Activated T-cell treated with anti-CD3 and anti-CD28 coated beads for 48 hours (primary cell): ENCODE data around the gene THAP7.

Experiments used
- DNase-seq: peaks from one replicate; pipeline ENCODE4 v3.0.0-alpha.2; 2020; ENCODE audit warnings: low read depth

Gene THAP7

GRCh38 chr22:20964090-20964798 lies 37.7 kb downstream of the THAP7 start:
- DNase-seq = no peak

- no peak for DNase-seq
Observed at GRCh38 chr22:20963201-20964052, 38.5 kb downstream of the THAP7 start.

DNA sequence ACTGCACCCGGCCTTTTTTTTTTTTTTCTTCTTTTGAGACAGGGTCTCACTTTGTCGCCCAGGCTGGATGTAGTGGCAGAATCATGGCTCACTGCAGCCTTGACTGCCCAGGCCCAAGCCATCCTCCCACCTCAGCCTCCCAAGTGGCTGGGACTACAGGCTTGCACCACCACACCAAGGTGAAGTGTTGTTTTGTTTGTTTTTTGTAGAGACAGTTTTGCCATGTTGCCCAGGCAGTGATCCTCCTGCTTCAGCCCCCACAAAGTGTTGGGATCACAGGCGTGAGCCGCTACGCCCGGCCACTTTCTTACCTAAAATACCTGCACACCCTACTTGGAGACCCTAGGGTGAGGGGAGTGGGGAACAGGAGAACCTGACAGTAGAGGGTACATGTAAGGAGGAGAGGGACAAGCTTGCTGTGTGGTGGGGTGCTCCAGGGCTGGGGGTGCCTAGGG lies 39.4 kb downstream of the THAP7 start:
- no peak for DNase-seq

GRCh38 chr22:20960609-20961008 lies 41.3 kb downstream of the THAP7 start:
- no peak for DNase-seq

DNA sequence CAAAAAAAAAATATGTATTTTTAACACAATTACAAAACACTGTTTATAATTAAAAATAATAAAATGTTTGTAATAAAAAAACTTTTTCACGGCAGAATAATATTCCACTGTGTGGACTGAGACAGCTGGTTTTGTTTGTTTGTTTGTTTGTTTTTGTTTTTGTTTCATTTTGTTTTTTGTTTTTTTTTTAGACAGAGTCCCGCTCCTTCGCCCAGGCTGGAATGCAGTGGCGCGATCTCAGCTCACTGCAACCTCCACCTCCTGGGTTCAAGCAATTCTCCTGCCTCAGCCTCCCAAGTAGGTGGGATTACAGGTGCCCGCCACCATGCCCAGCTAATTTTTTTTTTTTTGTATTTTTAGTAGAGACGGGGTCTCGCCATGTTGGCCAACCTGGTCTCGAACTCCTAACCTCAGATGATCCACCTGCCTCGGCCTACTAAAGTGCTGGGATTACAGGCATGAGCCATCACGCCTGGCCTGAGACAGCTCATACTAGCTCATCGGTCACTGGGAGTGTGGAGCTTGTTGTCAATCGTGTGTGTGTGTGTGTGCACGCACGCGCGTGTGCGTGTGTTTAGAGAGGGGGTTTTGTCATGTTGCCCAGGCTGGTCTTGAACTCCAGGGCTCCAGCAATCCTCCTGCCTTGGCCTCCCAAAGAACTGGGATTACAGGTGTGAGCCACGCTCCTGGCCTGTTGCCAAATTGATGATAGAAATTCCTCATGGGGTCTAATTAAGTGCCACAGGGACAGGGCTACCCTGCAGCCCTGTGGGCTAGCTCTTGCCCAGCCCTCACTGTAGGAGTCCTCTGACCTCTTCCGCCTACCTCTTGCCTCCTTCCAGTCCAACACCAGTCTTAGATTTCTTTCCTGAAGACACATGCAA lies 42.1 kb downstream of the THAP7 start:
- no peak for DNase-seq

GRCh38 chr22:20957683-20958431 lies 44.1 kb downstream of the THAP7 start:
- no peak for DNase-seq

- DNase-seq = no peak
Observed at GRCh38 chr22:20957102-20957682, 44.7 kb downstream of the THAP7 start.

DNA sequence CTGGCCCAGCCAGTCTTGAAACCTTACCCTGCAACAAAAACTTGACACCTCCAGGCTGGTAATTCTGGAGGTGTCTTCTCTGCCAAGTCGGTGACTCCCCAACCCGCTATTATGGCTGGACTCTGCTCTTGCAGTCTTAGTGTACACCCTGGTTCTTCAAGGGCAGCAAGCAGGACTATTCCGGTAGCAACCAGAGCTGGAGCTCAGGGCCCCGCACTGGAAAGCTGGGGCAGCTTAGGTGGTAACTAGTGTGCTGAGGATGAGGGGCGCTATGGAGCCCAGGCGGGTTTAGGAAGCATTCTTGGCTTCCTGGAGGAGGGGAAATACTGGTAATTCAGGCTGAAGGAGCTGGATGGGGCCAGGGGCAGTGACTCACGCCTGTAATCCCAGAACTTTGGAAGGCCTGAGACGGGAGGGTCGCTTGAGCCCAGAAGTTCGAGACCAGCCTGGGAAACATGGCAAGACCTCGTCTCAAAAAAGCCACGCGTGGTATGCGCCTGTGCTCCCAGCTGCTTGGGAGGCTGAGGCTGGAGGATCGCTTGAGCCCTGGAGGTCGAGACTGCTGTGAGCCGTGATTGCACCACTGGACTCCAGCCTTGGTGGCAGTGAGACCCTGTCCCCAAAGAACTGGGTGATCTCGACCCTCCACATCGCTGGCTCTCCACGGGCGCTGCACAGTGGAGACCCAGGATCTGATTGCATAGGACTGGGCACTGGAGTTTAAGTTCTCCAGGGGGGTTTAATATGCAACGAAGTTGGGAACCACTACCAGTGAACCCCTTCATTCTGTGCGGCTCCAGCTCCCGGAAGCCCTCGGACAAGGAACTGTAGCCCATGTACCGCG lies 45.4 kb downstream of the THAP7 start:
- DNase-seq = no peak

DNA sequence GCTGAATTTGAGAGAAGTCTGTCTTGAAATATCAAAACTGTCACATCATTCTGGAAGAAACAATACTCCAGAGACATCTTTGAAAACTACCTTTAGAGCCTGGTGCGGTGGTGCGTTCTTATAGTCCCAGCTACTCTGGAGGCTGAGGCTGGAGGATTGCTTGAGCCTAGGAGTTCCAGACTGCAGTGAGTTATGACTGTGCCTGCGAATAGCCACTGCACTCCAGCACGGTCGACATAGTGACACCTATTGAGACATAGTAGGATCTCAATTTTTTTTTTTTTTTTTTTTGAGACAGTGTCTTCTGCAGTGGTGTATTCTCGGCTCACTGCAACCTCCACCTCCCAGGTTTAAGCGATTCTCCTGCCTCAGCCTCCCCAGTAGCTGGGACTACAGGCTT lies 46.4 kb downstream of the THAP7 start:
- DNase-seq = no peak

DNA sequence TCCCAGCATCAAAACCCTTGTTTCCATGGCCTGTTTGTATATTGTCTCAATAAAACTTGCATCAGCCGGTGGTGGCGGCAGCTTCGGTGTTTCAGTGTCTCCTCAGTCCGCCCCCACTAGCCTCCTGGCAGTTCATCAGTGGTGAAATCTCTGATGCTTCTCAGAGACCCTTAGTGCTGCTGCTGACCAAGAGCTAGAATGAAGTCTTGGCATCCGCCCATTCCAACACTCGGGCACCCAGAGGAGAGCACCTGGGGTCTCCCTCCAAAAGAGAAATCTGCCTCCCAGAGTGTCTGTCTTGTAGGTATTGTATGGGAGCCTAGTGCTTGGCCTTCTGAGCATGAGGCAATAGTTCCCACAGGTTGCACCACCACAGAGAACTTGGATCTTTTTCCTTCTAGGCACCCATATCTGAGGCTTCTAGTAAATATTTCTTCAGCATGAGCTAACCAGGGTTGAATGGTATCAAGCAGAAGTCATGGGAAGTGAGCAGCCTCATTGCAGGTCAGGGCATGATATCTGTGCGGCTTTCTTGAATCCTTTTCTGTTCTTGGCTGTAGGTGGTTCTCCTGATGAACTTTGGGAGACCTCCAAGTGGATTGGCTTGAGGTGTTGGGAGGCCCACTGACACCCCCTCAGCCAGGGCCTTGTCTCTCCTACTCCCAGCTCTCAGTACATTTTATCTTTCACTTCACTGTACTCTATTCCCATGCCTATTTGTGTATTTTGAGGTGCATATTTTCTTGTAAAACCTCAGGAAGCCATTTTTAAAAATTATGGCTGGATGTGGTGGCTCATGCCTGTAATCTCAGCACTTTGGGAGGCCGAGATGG lies 48.0 kb downstream of the THAP7 start:
- no peak for DNase-seq

- DNase-seq = no peak
Observed at GRCh38 chr22:20953342-20953608, 48.6 kb downstream of the THAP7 start.

DNA sequence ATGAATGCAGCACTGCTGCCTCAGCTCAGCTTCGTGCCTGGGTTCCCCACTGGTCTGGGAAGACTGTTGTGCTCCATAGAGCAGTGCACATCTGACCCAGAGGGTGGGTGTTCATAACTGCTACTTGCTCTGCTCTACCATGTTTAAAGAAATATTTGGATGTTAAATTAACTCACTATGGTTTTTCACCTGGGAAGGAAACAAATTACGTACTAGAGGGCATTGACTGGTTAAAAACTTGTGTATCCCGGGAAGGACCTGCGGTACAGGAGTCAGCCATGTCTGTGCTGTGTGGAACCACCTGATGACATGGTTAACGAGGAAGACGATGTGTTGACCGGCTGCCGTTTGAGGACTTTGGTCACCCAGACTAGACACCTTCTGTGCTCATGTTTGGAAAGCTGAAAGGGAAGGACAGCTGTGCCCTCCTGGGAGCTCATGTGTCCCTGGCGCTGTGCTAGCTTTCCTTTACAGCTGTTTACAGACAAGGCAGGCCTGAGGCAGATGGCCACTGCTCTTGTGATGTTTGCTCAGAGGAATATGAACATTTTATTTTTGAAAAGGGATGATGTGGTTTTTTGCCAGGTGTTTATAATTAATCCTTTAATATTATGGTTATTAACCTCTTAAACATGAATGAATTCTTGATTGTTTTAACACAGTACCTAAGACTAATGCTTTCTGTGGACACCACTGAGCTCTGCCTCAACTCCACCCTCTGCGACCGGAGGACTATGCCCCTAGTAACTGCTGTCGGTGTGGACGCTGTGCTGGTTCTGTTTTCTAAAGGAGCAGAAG lies 49.2 kb downstream of the THAP7 start:
- no peak for DNase-seq

- no peak for DNase-seq
Observed at GRCh38 chr22:20951932-20952380, 50.0 kb downstream of the THAP7 start.

- no peak for DNase-seq
Observed at GRCh38 chr22:20951151-20951931, 50.6 kb downstream of the THAP7 start.

DNA sequence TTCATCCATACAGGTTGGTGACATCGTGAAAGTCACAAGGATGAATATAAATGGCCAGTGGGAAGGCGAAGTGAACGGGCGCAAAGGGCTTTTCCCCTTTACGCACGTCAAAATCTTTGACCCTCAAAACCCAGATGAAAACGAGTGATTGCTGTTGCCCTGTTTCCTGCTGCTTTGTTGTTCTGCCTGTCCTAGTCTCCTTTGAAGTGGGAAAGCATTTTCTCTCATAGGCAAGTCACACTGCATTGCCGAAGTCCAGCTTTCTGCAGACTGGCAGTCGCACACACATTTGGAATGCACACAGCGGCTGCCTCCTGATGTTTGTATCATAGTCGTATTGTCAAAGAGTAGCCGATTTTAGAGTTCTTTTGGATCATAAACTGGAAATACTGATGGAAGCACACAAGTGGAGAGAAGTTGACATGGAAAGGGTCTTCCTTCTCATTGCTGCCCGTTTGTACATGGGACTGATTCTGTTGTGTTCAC lies 52.2 kb downstream of the THAP7 start:
- no peak for DNase-seq
